ENCODE measurements around the gene CAMK1D. TPM values are rescaled to one million over a fixed set of nuclear protein-coding genes. Genes with fewer than 3 reads are reported as not detected.

The CAMK1D gene
- total and polyA plus RNA-seq, 10 of the 15 experiments (the other 5 are each of a cell fraction or from before 2014, with no cell fraction given), result 2.1 to 35.5 (median 14.7) TPM

GRCh38 chr10:12740813-12741212 lies 391.5 kb downstream of the CAMK1D start:
- no peak overlapping the region for H3K4me2 ChIP-seq (ENCODE audit: control insufficient read depth, insufficient read depth)
- POLR2A ChIA-PET, result no interaction called here
- no peaks in the 10 kb centered on the region for H3K9me3 ChIP-seq (replicated peaks; ENCODE audit: control insufficient read depth, insufficient read depth, low read length)
- SMC1A ChIA-PET (ENCODE audit: uncharacterized antibody, unreplicated experiment), result interaction anchor here (0.5 kb wide), 1 partner anchor 32 kb away, joined by 3 read pairs; no protein-coding TSS in a partner anchor
- ATAC-seq (no peak), DNase-seq (ENCODE audit: low read depth, low spot score) (no peak), FAIRE-seq (no peak)
- in situ Hi-C loops (cut with MboI), result no loop called here
- BruUV-seq (replicated peaks), result no TSS peak
- CTCF ChIA-PET, result interaction anchor here (0.6 kb wide), 1 partner anchor 864 kb away, joined by 3 read pairs; no protein-coding TSS in a partner anchor
- H3K4me3 ChIP-seq, result no peak overlapping the region
- WGBS (ENCODE audit: insufficient coverage, insufficient replicate concordance, low lambda C conversion rate, missing lambda C conversion rate), result 63% methylated on average over 3 of the region's 3 CpGs
- H4K20me1 ChIP-seq (ENCODE audit: control insufficient read depth, insufficient read depth), result no peaks in the 10 kb centered on the region
- no peaks in the 10 kb centered on the region for H3K4me1 ChIP-seq (ENCODE audit: control insufficient read depth, insufficient read depth, low read length)
- intact Hi-C loops (cut with micrococcal nuclease; ENCODE audit: unreplicated experiment), result no loop called here
- H3K27ac ChIP-seq (ENCODE audit: control insufficient read depth, insufficient read depth), result no peak overlapping the region
- H3K27me3 ChIP-seq (replicated peaks in 1 of 2; ENCODE audit: control insufficient read depth in 2 of 2, insufficient read depth in 2 of 2, low read length in 1 of 2), result no peaks in the 10 kb centered on the region
- H3K36me3 ChIP-seq (ENCODE audit: control insufficient read depth in 2 of 2, insufficient read depth in 2 of 2, low read length in 1 of 2), result no peaks in the 10 kb centered on the region
- no peak for TF ChIP-seq RFX5 (IDR thresholded peaks at IDR 0.05; ENCODE audit: low read depth, low read length)
- no peak for TF ChIP-seq SRF (IDR thresholded peaks at IDR 0.05; ENCODE audit: low read depth in 2 of 2, low read length in 2 of 2)
- TF ChIP-seq ZBTB40 (IDR thresholded peaks at IDR 0.05; ENCODE audit: borderline replicate concordance), result no peak
- no peak for TF ChIP-seq TCF3 (IDR thresholded peaks at IDR 0.05; ENCODE audit: borderline replicate concordance, insufficient read depth, low read depth, low read length)
- no peak for TF ChIP-seq ZBED1 (IDR thresholded peaks at IDR 0.05; ENCODE audit: borderline replicate concordance)
- no peak for TF ChIP-seq ZNF592 (IDR thresholded peaks at IDR 0.05)
- no peak for TF ChIP-seq TARDBP (IDR thresholded peaks at IDR 0.05; ENCODE audit: borderline replicate concordance)
- TF ChIP-seq BCL11A (IDR thresholded peaks at IDR 0.05; ENCODE audit: low read depth, low read length), result no peak
- TF ChIP-seq GATAD2B (conservative IDR thresholded peaks at IDR 0.05; ENCODE audit: low read depth), result no peak
- TF ChIP-seq CBFB (IDR thresholded peaks at IDR 0.05; ENCODE audit: low read depth), result no peak
- no peak for TF ChIP-seq CEBPZ (IDR thresholded peaks at IDR 0.05; ENCODE audit: low read depth, low read length)
- RAD21 ChIA-PET (ENCODE audit: unreplicated experiment), result no interaction called here
- H3K9ac ChIP-seq (ENCODE audit: control insufficient read depth, insufficient read depth, low read length), result no peak overlapping the region
- H2AFZ ChIP-seq (ENCODE audit: control insufficient read depth, low read depth, low read length), result no peak overlapping the region
- H3K79me2 ChIP-seq (ENCODE audit: control insufficient read depth, insufficient read depth, low read length), result no peaks in the 10 kb centered on the region

All from GM12878 (cell line).